LNCAP (cell line): ENCODE data around the gene ADGRB3.

Experiments
- TF ChIP-seq, protein P1 (sequence below): fragments of 450-650 bp; IDR thresholded peaks from 2 replicates; pipeline ENCODE4 v1.5.1; 2017; ENCODE audit warnings: mild to moderate bottlenecking

Gene ADGRB3

DNA sequence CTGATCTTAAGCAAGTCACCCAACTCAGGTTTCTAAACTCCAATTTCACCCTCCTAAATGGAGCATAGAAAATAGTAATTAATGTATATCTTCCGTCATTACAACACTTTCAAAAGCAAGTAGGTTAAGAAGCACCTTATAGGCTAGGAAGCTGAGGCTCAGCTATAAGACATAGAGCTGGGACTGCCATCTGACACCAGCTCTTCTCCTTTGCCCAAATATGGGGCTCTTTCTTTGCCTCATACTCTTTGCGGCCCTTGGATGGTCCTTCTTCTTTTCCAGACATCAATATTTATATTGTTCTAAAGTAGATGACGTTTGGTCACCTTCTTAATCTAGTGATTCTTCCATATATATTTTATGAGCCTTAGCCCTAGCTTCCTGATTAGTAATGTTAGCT is 748.5 kb downstream of the ADGRB3 start:
- TF ChIP-seq, protein P1, sequence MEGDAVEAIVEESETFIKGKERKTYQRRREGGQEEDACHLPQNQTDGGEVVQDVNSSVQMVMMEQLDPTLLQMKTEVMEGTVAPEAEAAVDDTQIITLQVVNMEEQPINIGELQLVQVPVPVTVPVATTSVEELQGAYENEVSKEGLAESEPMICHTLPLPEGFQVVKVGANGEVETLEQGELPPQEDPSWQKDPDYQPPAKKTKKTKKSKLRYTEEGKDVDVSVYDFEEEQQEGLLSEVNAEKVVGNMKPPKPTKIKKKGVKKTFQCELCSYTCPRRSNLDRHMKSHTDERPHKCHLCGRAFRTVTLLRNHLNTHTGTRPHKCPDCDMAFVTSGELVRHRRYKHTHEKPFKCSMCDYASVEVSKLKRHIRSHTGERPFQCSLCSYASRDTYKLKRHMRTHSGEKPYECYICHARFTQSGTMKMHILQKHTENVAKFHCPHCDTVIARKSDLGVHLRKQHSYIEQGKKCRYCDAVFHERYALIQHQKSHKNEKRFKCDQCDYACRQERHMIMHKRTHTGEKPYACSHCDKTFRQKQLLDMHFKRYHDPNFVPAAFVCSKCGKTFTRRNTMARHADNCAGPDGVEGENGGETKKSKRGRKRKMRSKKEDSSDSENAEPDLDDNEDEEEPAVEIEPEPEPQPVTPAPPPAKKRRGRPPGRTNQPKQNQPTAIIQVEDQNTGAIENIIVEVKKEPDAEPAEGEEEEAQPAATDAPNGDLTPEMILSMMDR = no peak

DNA sequence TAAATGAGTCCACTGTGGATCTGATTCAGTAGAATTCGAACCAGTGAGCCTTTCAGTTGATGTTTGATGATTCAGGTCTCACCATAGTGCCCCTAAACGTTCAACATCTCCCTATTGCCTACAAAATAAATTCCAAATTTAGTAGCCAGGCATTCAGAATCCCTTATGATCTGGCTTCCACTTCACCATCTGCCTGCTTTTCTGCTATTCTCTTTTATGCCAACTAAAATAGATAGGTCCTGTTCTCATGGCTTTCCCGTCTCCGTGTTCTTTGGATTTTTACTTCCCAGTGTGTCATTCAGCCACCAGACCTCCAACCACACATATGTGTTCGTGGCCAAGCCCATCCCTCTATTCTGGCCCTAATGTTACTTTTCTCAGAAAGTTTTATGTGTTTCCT is 751.3 kb downstream of the ADGRB3 start:
- TF ChIP-seq, protein P1 = no peak

DNA sequence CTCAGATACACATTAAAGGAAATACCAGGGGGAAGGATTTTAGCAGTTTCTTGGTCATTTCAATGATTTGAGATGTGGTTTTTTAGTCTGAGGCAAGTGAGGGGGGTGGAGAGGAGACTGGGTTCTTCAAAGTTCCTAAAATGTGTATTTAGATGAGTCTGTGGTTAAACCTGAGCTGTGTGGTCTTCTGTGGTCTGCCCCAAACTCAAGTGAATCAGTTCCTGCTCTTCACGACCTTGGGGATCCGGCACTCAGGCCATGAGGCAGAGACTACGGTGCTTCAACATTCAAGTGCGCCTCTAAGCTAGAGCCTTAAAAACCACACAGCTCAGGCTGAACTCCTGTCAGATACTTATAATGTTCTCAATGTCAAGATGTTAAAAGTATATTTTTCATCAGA is 755.0 kb downstream of the ADGRB3 start:
- TF ChIP-seq, protein P1 = no peak

DNA sequence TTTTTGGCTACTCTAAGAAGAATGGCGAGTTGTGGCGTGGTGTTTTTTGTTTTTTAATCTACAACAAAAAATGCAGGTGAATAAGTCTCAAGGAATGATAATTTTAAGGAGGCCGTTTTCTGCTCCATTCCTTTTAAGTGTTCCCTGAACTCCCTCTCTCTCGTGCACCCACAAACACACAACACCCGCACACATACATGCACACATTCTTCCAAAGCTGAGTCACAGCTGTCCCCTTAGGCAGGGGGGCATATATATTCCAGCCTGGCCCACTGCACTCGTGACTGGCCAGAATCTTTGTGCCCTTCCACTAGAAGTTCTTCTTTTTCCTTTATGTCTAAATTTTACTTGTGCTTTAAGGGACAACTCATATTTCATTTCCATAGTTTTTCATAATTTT is 756.0 kb downstream of the ADGRB3 start:
- TF ChIP-seq, protein P1 = no peak

DNA sequence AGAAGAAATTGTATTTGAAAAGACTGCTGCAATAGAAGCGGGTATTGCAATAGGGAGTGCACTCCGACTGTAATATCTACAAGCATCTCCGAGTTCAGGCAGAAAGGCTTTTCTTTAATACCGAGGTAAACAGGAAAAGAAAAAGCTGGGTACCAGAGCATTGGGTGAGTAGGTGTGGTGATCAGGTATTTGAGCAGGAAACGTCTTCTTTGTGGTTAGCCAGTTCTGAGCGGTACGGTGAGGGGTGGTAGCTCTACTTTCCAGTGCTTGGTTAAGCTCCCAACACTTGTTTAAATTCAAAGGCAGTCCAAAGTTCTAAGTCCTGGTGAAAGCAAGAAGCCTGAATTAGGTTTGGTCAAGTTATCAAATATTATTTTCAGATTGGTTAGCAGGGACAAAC is 757.7 kb downstream of the ADGRB3 start:
- TF ChIP-seq, protein P1 = no peak

DNA sequence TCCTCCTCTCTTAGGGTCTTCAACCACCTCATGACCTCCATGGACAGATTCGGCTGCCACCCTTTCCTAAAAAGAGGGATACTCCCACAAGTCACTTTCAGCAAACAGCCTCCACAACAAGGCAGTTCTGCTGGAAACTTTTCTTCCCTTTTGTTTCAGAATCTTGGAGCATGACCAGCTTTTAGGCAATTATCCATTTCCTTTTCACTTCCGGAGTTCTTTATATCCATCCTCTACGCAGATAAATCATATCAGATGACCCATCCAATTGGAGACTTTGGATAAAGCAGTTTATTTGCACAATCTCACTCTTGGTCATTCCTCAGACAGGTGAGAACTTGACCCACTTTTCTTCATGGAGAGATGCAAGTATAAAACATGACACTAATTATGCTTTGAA is 763.2 kb downstream of the ADGRB3 start:
- TF ChIP-seq, protein P1 = no peak

DNA sequence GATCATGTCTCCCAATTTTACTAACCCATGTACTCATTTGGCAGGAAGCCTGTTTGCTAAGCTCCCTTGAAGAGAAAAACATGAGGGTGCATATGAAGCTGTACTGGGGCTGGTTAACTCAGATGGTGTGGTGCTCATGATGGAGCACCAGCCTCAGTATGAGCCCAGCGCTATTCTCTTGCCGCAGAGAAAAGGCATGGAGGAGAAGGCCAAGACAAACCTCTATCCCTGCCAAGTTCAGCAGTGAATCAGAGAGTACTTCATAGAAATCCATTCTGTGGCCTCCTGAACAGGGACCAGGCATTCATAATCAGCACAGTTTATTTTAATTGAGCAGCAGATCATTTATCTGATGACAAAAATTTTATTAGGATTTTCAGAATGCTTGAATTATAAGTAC is 763.6 kb downstream of the ADGRB3 start:
- TF ChIP-seq, protein P1 = no peak

DNA sequence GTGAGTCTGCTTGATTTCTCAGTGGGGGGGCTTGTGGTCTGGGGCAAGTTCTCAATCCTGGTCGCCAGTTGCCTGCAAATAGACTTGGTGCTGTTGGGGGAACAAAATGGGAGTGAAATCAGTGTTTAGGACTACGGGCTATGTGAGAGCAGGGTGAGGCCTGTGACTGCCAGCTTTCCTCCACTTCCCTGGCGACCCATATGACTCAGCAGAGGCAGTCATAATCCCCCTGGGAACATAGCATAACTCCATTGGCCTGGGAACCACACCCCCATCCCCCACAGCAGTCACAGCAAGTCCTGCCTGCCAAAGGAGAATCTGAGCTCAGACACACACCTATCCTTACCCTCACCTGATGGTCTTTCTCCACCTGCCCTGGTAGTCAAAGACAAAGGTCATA is 773.8 kb downstream of the ADGRB3 start:
- TF ChIP-seq, protein P1 = no peak
